Ovary (tissue), 9 donors: ENCODE measurements around the gene MORN1. TPM values are rescaled to one million over a fixed set of nuclear protein-coding genes. Genes with fewer than 3 reads are reported as not detected.

ENCODE experiments used
- DNase-seq, 5 donors: peaks; one replicate each; pipeline ENCODE4 v3.0.0-alpha.2; 2019 to 2020
- H3K27ac ChIP-seq, 2 donors: fragments of 200-600 bp; one replicate each; pipeline versions ENCODE4 v1.5.1 to v1.8.0; 2019 to 2022
- H3K27me3 ChIP-seq: fragments of 200-600 bp; one replicate; pipeline ENCODE4 v1.8.0; 2022
- H3K36me3 ChIP-seq: fragments of 200-600 bp; sonication (generic); one replicate; pipeline ENCODE4 v1.5.1; 2019
- H3K4me1 ChIP-seq: one replicate; pipeline ENCODE4 v1.8.1; 2013; ENCODE audit warnings: mild to moderate bottlenecking, moderate library complexity; ENCODE audit not compliant: insufficient read depth
- H3K4me3 ChIP-seq: fragments of 200-600 bp; sonication (generic); one replicate; pipeline ENCODE4 v1.5.1; 2017
- H3K9me3 ChIP-seq, 2 donors: fragments of 200-600 bp in 1 of 2; sonication (generic) in 1 of 2; one replicate each; pipeline versions ENCODE4 v1.5.1 to v1.8.1; 2013 to 2019; ENCODE audit warnings: mild to moderate bottlenecking in 1 of 2, moderate library complexity in 1 of 2
- CTCF ChIP-seq, 3 donors: fragments of 450-650 bp in 2 of 3; fragments of 200-600 bp in 1 of 3; IDR thresholded peaks; one replicate each; pipeline versions ENCODE4 v1.5.1 to v1.8.0; 2016 to 2022; ENCODE audit warnings: antibody characterized with exemption in 3 of 3, mild to moderate bottlenecking in 1 of 3
- EP300 ChIP-seq: sonication (generic); formaldehyde crosslinking; IDR thresholded peaks from one replicate; pipeline ENCODE4 v1.6.1; 2017; ENCODE audit warnings: antibody characterized with exemption
- POLR2A ChIP-seq: fragments of 450-650 bp; IDR thresholded peaks from one replicate; pipeline ENCODE4 v1.6.1; 2017; ENCODE audit warnings: antibody characterized with exemption, mild to moderate bottlenecking, moderate library complexity
- WGBS, 3 donors: extraction: QIAGEN DNeasy Blood & Tissue Kit in 1 of 3; methylation state at CpG; one replicate each; pipeline versions ENCODE4 v1.1.5 to v1.1.7; 2013 to 2017; 5-methylcytosine and 5-hydroxymethylcytosine counted together
- intact Hi-C, 4 donors: fragments of 100-400 bp; cut with DNase I; formaldehyde crosslinking; loops; one replicate each; pipeline versions ENCODE4 v1.11.0 to v1.15.1; 2022 to 2023
- polyA plus RNA-seq, 2 donors: library from polyadenylated mRNA; stranded (reverse); fragments of 200-250 nt in 1 of 2; fragments of 350-450 nt in 1 of 2; fragmentation: Illumina TruSeq in 1 of 2; extraction: RNeasy Lipid Tissue Mini Kit (QIAGEN cat#74804) in 1 of 2; gene quantifications; one replicate each; pipeline ENCODE4 v1.2.3, GENCODE V29; 2013 to 2014
- total RNA-seq, 7 donors: library from RNA; depleted of rRNA in 2 of 7; stranded (reverse); fragments of >200 nt in 2 of 7; fragmentation: NEBNext Ultra II Directional in 3 of 7; extraction: Animal tissue kit (Norgen Biotek cat#: 25700) in 3 of 7; gene quantifications; one replicate each; pipeline versions ENCODE4 v1.1.0 to v1.2.4, GENCODE V29; 2016 to 2023
- donor health status: DM: no; HTN: no; CAD: no; lungs with moderate emphysema.
- donor health status: DM: no; HTN: no; CAD: no.
- donor health status: Bipolar disorder and iron deficiency.
- donor health status: DM: yes; HTN: yes; CAD: no.
- donor health status: DM: no; HTN: no; CAD: no.
- donor health status: DM: yes; HTN: yes; CAD: no.

MORN1 gene
- total and polyA plus RNA-seq, 9 donors, result 1.7 to 24.2 (median 17.7) TPM

- no peaks in the 10 kb centered on the region for H3K27me3 ChIP-seq
- no peak overlapping the region for H3K4me3 ChIP-seq
- no peaks in the 10 kb centered on the region for H3K9me3 ChIP-seq
- DNase-seq, result peak in 3 of 5 donors; percentile 38 to 63 (median 56)
- peak overlapping the region; percentile 66 to 72 for H3K27ac ChIP-seq
- no peaks in the 10 kb centered on the region for H3K36me3 ChIP-seq
- intact Hi-C loops, result loop anchor here in 1 of 4 donors (5.0 kb wide), 1 partner anchor 61 kb away; no protein-coding TSS in a partner anchor
- no peak for TF ChIP-seq EP300
- no peak for TF ChIP-seq POLR2A
- no peak for TF ChIP-seq CTCF (IDR thresholded peaks at IDR 0.05)
- H3K4me1 ChIP-seq, result peaks cover 23% of the 10 kb centered on the region
- WGBS, 3 donors, result 69 to 73% (median 72%) methylated on average over 38 to 41 of the region's 41 CpGs
Observed at GRCh38 chr1:2320760-2321667, 70.3 kb downstream of the MORN1 start.

- no peak overlapping the region for H3K4me3 ChIP-seq
- H3K27me3 ChIP-seq, result no peaks in the 10 kb centered on the region
- no peaks in the 10 kb centered on the region for H3K36me3 ChIP-seq
- 10 to 17% (median 13%) methylated on average over 13 to 15 of the region's 15 CpGs for WGBS, 3 donors
- peaks cover 26% of the 10 kb centered on the region for H3K4me1 ChIP-seq
- no peaks in the 10 kb centered on the region for H3K9me3 ChIP-seq
- DNase-seq, result peak; percentile 66 to 83 (median 69)
- no peak overlapping the region for H3K27ac ChIP-seq
- intact Hi-C loops, result loop anchor here in 1 of 4 donors (5.0 kb wide), 1 partner anchor 62 kb away; no protein-coding TSS in a partner anchor
- TF ChIP-seq CTCF (IDR thresholded peaks at IDR 0.05) (no peak), EP300 (no peak), POLR2A (no peak)
Observed at GRCh38 chr1:2320006-2320405, 71.3 kb downstream of the MORN1 start.

GRCh38 chr1:2319291-2319690 lies 72.1 kb downstream of the MORN1 start:
- intact Hi-C loops, result loop anchor here in 3 of 4 donors (5.0 to 10.0 kb wide), 4 partner anchors 63 to 124 kb away; partner anchors contain the start of gene FAAP20 (in 1 of the 3)
- H3K27me3 ChIP-seq, result no peaks in the 10 kb centered on the region
- 74 to 79% (median 79%) methylated on average over 20 to 21 of the region's 21 CpGs for WGBS, 3 donors
- H3K4me1 ChIP-seq, result peaks cover 26% of the 10 kb centered on the region
- no peak overlapping the region for H3K27ac ChIP-seq
- no peak for TF ChIP-seq POLR2A
- no peak for TF ChIP-seq EP300
- no peak for TF ChIP-seq CTCF (IDR thresholded peaks at IDR 0.05)
- H3K36me3 ChIP-seq, result no peaks in the 10 kb centered on the region
- no peak overlapping the region for H3K4me3 ChIP-seq
- H3K9me3 ChIP-seq, result no peaks in the 10 kb centered on the region
- no peak for DNase-seq

- H3K27ac ChIP-seq, result no peak overlapping the region
- DNase-seq, result no peak
Observed at GRCh38 chr1:2318314-2319278, 72.8 kb downstream of the MORN1 start.

More at GRCh38 chr1:2318314-2319278, 72.8 kb downstream of the MORN1 start:
- H3K4me1 ChIP-seq, result peaks cover 30% of the 10 kb centered on the region
- WGBS, 3 donors, result 85 to 86% (median 85%) methylated on average over 41 of the region's 41 CpGs
- intact Hi-C loops, result loop anchor here in 3 of 4 donors (5.0 to 10.0 kb wide), 4 partner anchors 64 to 124 kb away; partner anchors contain the start of gene FAAP20 (in 1 of the 3)
- H3K4me3 ChIP-seq, result no peak overlapping the region
- H3K27me3 ChIP-seq, result no peaks in the 10 kb centered on the region
- H3K36me3 ChIP-seq, result no peaks in the 10 kb centered on the region
- no peaks in the 10 kb centered on the region for H3K9me3 ChIP-seq
- TF ChIP-seq POLR2A (no peak), EP300 (no peak), CTCF (IDR thresholded peaks at IDR 0.05) (no peak)
